Trophoblast cell (in vitro differentiated cells and primary cell): ENCODE results near the gene ITLN1.
A peak's percentile ranks its signal among the peaks of the same experiment; 100 is the strongest.

Experiments used
- DNase-seq, 2 donors: peaks; one replicate each; pipeline ENCODE4 v3.0.0-alpha.2; 2016
- H2AFZ ChIP-seq: 2 replicates; pipeline ENCODE4 v1.6.1; 2013; ENCODE audit warnings: low read length, moderate library complexity, mild to moderate bottlenecking; ENCODE audit not compliant: insufficient read depth, poor library complexity
- H2AK5ac ChIP-seq: 2 replicates; pipeline ENCODE4 v1.6.1; 2013; ENCODE audit warnings: mild to moderate bottlenecking, low read length
- H2BK120ac ChIP-seq: 2 replicates; pipeline ENCODE4 v1.6.1; 2013; ENCODE audit warnings: low read length, mild to moderate bottlenecking, moderate library complexity; ENCODE audit not compliant: insufficient read depth, poor library complexity
- H2BK12ac ChIP-seq: 2 replicates; pipeline ENCODE4 v1.6.1; 2013; ENCODE audit warnings: mild to moderate bottlenecking, low read length, moderate library complexity
- H2BK5ac ChIP-seq: 2 replicates; pipeline ENCODE4 v1.6.1; 2013; ENCODE audit warnings: low read length, low read depth, moderate library complexity, mild to moderate bottlenecking; ENCODE audit not compliant: poor library complexity
- H3K14ac ChIP-seq: 2 replicates; pipeline ENCODE4 v1.6.1; 2013; ENCODE audit warnings: mild to moderate bottlenecking, low read length
- H3K18ac ChIP-seq: 2 replicates; pipeline ENCODE4 v1.6.1; 2013; ENCODE audit warnings: mild to moderate bottlenecking, low read length
- H3K23ac ChIP-seq: 2 replicates; pipeline ENCODE4 v1.6.1; 2013; ENCODE audit warnings: low read length
- H3K27ac ChIP-seq: 2 replicates; pipeline ENCODE4 v1.5.1; 2013; ENCODE audit warnings: low read depth, mild to moderate bottlenecking, inconsistent platforms, low read length, moderate library complexity
- H3K27me3 ChIP-seq: 2 replicates; pipeline ENCODE4 v1.6.1; 2013; ENCODE audit warnings: inconsistent platforms, mild to moderate bottlenecking, low read length, moderate library complexity; ENCODE audit not compliant: insufficient read depth
- H3K36me3 ChIP-seq, 2 experiments: 1 replicate in 1 of 2; 2 replicates in 1 of 2; pipeline ENCODE4 v1.6.1; 2013; ENCODE audit warnings: low read length in 2 of 2, mild to moderate bottlenecking in 2 of 2, moderate library complexity in 1 of 2; ENCODE audit not compliant: insufficient read depth in 2 of 2, control insufficient read depth in 1 of 2
- H3K4ac ChIP-seq: 2 replicates; pipeline ENCODE4 v1.6.1; 2013; ENCODE audit warnings: low read depth, mild to moderate bottlenecking, low read length, moderate library complexity
- H3K4me1 ChIP-seq, 2 experiments: 1 replicate in 1 of 2; 2 replicates in 1 of 2; pipeline ENCODE4 v1.6.1; 2013; ENCODE audit warnings: low read length in 2 of 2, mild to moderate bottlenecking in 2 of 2, moderate library complexity in 1 of 2; ENCODE audit not compliant: insufficient read depth in 2 of 2, control insufficient read depth in 1 of 2
- H3K4me2 ChIP-seq: 2 replicates; pipeline ENCODE4 v1.6.1; 2013; ENCODE audit warnings: inconsistent platforms, mild to moderate bottlenecking, low read length, moderate library complexity
- H3K4me3 ChIP-seq: 2 replicates; pipeline ENCODE4 v1.5.1; 2013; ENCODE audit warnings: mild to moderate bottlenecking, low read depth, low read length, inconsistent platforms
- H3K79me1 ChIP-seq: one replicate; pipeline ENCODE4 v1.6.1; 2013; ENCODE audit warnings: low read length
- H3K79me2 ChIP-seq: 2 replicates; pipeline ENCODE4 v1.6.1; 2013; ENCODE audit warnings: low read length, mild to moderate bottlenecking; ENCODE audit not compliant: control insufficient read depth, insufficient read depth, poor library complexity
- H3K9ac ChIP-seq: 2 replicates; pipeline ENCODE4 v1.6.1; 2013; ENCODE audit warnings: mild to moderate bottlenecking, low read length
- H3K9me3 ChIP-seq: 2 replicates; pipeline ENCODE4 v1.6.1; 2013; ENCODE audit warnings: low read depth, mild to moderate bottlenecking, control low read depth, inconsistent platforms, low read length; ENCODE audit not compliant: insufficient read depth
- H4K12ac ChIP-seq: 2 replicates; pipeline ENCODE4 v1.6.1; 2013; ENCODE audit warnings: low read depth, mild to moderate bottlenecking, low read length, moderate library complexity
- H4K8ac ChIP-seq: 2 replicates; pipeline ENCODE4 v1.6.1; 2013; ENCODE audit warnings: low read depth, mild to moderate bottlenecking, low read length, moderate library complexity
- H4K91ac ChIP-seq: one replicate; pipeline ENCODE4 v1.6.1; 2013; ENCODE audit warnings: low read depth, mild to moderate bottlenecking, low read length, moderate library complexity
- WGBS: extraction: QIAGEN DNeasy Blood & Tissue Kit; methylation state at CpG from one replicate; pipeline ENCODE4 v1.1.7; 2013; ENCODE audit warnings: missing lambda C conversion rate; ENCODE audit not compliant: insufficient read length, insufficient coverage; ENCODE audit errors: extremely low coverage; 5-methylcytosine and 5-hydroxymethylcytosine counted together

The ITLN1 gene

GRCh38 chr1:160826546-160826945 lies 58.4 kb downstream of the ITLN1 start:
- no peak overlapping the region for H2AFZ ChIP-seq
- no peak overlapping the region for H4K8ac ChIP-seq
- no peak overlapping the region for H2BK120ac ChIP-seq
- H3K79me1 ChIP-seq: no peaks in the 10 kb centered on the region
- H2AK5ac ChIP-seq: no peak overlapping the region
- H4K91ac ChIP-seq: no peak overlapping the region
- H3K9ac ChIP-seq: no peak overlapping the region
- H3K4me3 ChIP-seq: no peak overlapping the region
- no peaks in the 10 kb centered on the region for H3K36me3 ChIP-seq
- no peak overlapping the region for H3K23ac ChIP-seq
- no peak overlapping the region for H4K12ac ChIP-seq
- H3K18ac ChIP-seq: no peak overlapping the region
- DNase-seq: peak in 1 of 2 donors; percentile 61
- H3K4me1 ChIP-seq: no peaks in the 10 kb centered on the region
- no peak overlapping the region for H3K14ac ChIP-seq
- no peaks in the 10 kb centered on the region for H3K27me3 ChIP-seq
- no peak overlapping the region for H2BK12ac ChIP-seq
- no peaks in the 10 kb centered on the region for H3K9me3 ChIP-seq
- WGBS: no CpG with 5 or more reads among the region's 1 CpG
- H3K27ac ChIP-seq: no peak overlapping the region
- no peak overlapping the region for H2BK5ac ChIP-seq
- no peaks in the 10 kb centered on the region for H3K79me2 ChIP-seq
- no peak overlapping the region for H3K4me2 ChIP-seq
- no peak overlapping the region for H3K4ac ChIP-seq
